Measurements from ENCODE around the gene CRB3. TPM values are rescaled to one million over a fixed set of nuclear protein-coding genes. Genes with fewer than 3 reads are reported as not detected.
A peak's percentile ranks its signal among the peaks of the same experiment; 100 is the strongest.

Gene CRB3
- total and polyA plus RNA-seq, 9 of the 15 experiments (the other 6 are each of a cell fraction or from before 2014, with no cell fraction given) = 0.49 TPM; not detected in 8

GRCh38 chr19:6424939-6425731 is 38.9 kb upstream of the CRB3 start (continued):
- TF ChIP-seq PHF8 (IDR thresholded peaks at IDR 0.05; ENCODE audit: borderline replicate concordance, low read length) (peak; percentile 63; the same call in 1 of the 2 replicates), RAD21 (CRISPR knock-in tag; conservative IDR thresholded peaks at IDR 0.05 in 1 of 2, IDR thresholded peaks at IDR 0.05 in 1 of 2) (no peak), BDP1 (IDR thresholded peaks at IDR 0.05; ENCODE audit: insufficient read depth, insufficient read length) (no peak), RBM39 (optimal IDR thresholded peaks at IDR 0.05; ENCODE audit: low read depth, low read length) (no peak), SUPT5H (IDR thresholded peaks at IDR 0.05) (0 out of 2 replicates have a peak, but pooled peaks have one; percentile 43), PBX2 (CRISPR knock-in tag; IDR thresholded peaks at IDR 0.05; ENCODE audit: low read depth) (peak; percentile 96), PBX2 (tag; conservative IDR thresholded peaks at IDR 0.05; ENCODE audit: low read depth) (peak; percentile 100), ZNF23 (CRISPR knock-in tag; IDR thresholded peaks at IDR 0.05) (no peak), ZNF584 (CRISPR knock-in tag; IDR thresholded peaks at IDR 0.05; ENCODE audit: low read depth) (no peak; the same call in 1 of the 2 replicates), PYGO2 (tag; IDR thresholded peaks at IDR 0.05) (no peak), MEF2A (IDR thresholded peaks at IDR 0.05; ENCODE audit: control insufficient read depth, low read depth, low read length) (no peak), STAT5B (CRISPR knock-in tag; IDR thresholded peaks at IDR 0.05) (no peak), GTF2E2 (tag; IDR thresholded peaks at IDR 0.05) (no peak), MYNN (IDR thresholded peaks at IDR 0.05) (0 out of 2 replicates have a peak, but pooled peaks have one; percentile 35), MYNN (CRISPR knock-in tag; IDR thresholded peaks at IDR 0.05) (no peak), EP400 (IDR thresholded peaks at IDR 0.05) (peak; percentile 86), GABPA (tag; conservative IDR thresholded peaks at IDR 0.05; ENCODE audit: low read depth) (peak; percentile 73), ZNF165 (CRISPR knock-in tag; IDR thresholded peaks at IDR 0.05; ENCODE audit: borderline replicate concordance) (no peak), ZNF696 (CRISPR knock-in tag; conservative IDR thresholded peaks at IDR 0.05) (no peak), ZKSCAN1 (IDR thresholded peaks at IDR 0.05; ENCODE audit: low read depth, low read length) (no peak)
- TF ChIP-seq, protein P1, sequence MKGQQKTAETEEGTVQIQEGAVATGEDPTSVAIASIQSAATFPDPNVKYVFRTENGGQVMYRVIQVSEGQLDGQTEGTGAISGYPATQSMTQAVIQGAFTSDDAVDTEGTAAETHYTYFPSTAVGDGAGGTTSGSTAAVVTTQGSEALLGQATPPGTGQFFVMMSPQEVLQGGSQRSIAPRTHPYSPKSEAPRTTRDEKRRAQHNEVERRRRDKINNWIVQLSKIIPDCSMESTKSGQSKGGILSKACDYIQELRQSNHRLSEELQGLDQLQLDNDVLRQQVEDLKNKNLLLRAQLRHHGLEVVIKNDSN (CRISPR knock-in tag; IDR thresholded peaks at IDR 0.05) = peak; percentile 94
- TF ChIP-seq, protein P2, sequence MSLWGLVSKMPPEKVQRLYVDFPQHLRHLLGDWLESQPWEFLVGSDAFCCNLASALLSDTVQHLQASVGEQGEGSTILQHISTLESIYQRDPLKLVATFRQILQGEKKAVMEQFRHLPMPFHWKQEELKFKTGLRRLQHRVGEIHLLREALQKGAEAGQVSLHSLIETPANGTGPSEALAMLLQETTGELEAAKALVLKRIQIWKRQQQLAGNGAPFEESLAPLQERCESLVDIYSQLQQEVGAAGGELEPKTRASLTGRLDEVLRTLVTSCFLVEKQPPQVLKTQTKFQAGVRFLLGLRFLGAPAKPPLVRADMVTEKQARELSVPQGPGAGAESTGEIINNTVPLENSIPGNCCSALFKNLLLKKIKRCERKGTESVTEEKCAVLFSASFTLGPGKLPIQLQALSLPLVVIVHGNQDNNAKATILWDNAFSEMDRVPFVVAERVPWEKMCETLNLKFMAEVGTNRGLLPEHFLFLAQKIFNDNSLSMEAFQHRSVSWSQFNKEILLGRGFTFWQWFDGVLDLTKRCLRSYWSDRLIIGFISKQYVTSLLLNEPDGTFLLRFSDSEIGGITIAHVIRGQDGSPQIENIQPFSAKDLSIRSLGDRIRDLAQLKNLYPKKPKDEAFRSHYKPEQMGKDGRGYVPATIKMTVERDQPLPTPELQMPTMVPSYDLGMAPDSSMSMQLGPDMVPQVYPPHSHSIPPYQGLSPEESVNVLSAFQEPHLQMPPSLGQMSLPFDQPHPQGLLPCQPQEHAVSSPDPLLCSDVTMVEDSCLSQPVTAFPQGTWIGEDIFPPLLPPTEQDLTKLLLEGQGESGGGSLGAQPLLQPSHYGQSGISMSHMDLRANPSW (CRISPR knock-in tag; IDR thresholded peaks at IDR 0.05) = 0 out of 2 replicates have a peak, but pooled peaks have one; percentile 47

Measured in K562 (cell line).